Measurements from ENCODE around the gene ACKR4.

The ACKR4 gene

DNA sequence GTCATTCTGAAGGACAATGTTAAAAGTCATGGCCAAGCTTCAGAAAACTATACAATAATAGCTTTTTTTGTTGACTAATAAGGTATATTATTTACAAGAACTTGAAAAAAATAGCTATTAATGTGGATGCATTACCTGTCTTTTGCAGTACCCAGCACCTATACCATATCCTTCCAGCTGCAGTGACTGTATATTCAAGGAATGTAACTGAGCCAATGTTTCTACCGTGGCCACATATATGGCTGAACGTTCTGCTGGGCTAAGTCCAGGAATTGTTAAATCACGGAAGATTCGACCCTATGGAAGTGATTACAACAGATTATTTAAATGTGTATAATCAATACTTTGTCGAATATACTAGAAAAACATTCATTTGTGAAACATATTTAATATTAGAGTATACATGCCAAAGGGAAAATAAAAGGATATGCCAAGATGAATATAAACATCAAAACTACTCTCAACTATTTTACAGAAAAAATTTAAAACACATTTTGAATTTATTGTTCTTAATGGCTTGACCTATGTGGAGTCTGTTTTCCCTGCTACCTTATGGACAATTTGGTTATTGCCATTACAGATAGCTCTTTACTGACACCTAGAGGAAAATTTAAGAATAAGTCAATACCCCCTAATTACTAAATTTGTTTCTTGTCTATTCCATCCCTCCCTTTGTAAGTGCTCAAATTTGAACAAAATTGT, 44.9 kb downstream of the ACKR4 start:
- peak; percentile 39 for DNase-seq (ENCODE audit: low spot score)

DNA sequence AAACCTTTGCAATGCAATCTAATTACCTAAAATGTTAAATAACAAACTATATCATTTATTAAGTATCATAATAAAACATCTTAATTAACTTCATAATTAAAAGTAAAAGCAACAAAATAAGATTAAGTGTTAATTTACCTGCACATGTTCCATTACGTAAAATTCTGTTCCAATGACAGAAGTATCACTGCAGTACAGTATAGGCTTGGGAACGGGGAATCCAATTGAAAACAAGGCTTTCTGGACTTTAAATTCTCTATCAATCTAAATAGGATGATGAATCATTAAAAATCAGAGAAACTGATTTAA, 45.4 kb downstream of the ACKR4 start:
- DNase-seq (ENCODE audit: low spot score), result no peak

DNA sequence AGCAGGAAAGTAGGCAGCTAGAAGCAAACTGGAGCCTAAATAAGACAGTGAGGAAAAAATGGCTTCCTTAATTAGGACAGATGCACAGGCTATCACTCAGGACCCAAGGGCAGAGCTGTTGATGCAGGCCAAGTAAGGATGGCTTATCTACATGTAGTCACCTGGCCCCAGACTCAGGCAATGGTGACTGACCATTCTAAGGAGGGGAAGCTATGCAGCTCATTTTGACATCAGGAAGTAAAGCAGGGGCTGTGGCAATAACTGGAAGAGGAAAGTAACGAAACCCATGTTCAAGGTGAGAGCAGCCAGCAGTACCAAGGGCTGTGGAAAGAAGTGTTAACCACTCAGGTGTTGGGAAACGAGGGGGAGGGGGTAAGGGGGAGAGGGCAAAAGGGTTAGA, 46.3 kb downstream of the ACKR4 start:
- no peak for DNase-seq (ENCODE audit: low spot score)

DNA sequence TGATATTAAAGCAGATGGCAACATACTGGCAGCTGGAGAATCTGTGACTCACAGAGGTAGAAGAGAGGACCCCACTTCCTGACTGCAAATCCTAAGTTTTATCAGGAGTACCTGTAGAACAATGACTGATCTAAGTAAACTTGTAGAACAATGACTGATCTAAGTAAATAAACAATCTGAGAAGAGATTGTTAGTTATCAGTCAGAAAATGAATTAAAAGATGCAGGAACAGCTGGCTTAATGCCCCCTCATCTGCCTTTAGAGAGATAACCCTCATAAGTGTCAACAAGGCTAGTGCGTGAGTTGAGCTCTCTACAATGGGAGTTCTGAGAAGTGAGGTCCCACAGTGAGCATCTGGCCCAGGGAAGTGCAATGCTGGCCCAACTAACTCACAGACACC, 48.0 kb downstream of the ACKR4 start:
- DNase-seq (ENCODE audit: low spot score), result no peak

DNA sequence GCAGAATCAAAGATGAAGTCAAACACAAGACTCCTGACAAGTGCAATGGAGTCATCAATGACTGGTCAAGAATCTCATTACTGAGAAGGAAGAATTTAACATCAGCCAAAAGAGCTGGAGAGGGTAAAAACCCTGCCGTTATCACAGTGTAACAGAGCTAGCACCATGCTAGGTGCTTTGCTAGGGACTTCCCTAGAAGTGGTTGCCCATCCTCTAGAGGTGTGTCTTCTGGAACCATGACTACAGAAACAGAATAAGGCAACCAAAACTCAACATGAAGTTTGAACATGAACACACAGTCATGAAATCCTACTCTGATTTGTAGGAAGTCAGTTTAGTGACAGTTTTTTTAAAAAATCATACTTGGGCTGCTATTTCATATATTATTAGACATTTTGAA, 53.1 kb downstream of the ACKR4 start:
- DNase-seq (ENCODE audit: low spot score), result no peak
